IPS-15b (cell line): ENCODE measurements around the gene ANP32B.
"Not testable (repeated sequence)": the region's sequence is repeated elsewhere in the genome, so short reads cannot be mapped to it uniquely, and the experiment has no call there.

Source experiments
- H3K27me3 ChIP-seq: one replicate; pipeline ENCODE4 v1.6.1; 2013; ENCODE audit warnings: low read length; ENCODE audit not compliant: control insufficient read depth, insufficient read depth
- H3K36me3 ChIP-seq: one replicate; pipeline ENCODE4 v1.6.1; 2013; ENCODE audit warnings: low read length; ENCODE audit not compliant: control insufficient read depth, insufficient read depth
- H3K4me1 ChIP-seq: one replicate; pipeline ENCODE4 v1.6.1; 2013; ENCODE audit warnings: mild to moderate bottlenecking, low read length; ENCODE audit not compliant: control insufficient read depth, insufficient read depth
- H3K4me3 ChIP-seq: one replicate; pipeline ENCODE4 v1.5.1; 2013; ENCODE audit warnings: low read depth, low read length
- H3K9ac ChIP-seq: one replicate; pipeline ENCODE4 v1.6.1; 2013; ENCODE audit warnings: low read depth, mild to moderate bottlenecking, low read length
- H3K9me3 ChIP-seq: one replicate; pipeline ENCODE4 v1.6.1; 2013; ENCODE audit warnings: mild to moderate bottlenecking, low read length; ENCODE audit not compliant: control insufficient read depth, insufficient read depth

The ANP32B gene

DNA sequence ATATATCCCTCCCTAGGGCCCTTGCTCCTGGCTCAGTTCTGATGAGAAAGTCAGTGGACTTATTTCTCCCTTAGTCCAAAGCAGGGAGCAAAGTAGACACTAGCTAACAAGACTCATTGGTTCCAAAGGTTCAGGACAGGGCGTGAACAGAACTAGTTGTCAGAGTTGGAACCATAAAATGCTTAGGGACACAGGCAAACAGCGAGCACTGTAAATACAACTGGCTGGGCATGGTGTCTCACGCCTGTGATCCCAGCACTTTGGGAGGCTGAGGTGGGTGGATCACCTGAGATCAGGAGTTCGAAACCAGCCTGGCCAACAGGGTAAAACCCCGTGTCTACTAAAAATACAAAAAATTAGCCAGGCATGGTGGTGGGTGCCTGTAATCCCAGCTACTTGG lies 36.7 kb downstream of the ANP32B start:
- H3K4me1 ChIP-seq, H3K27me3 ChIP-seq, H3K36me3 ChIP-seq, H3K9me3 ChIP-seq, H3K4me3 ChIP-seq, H3K9ac ChIP-seq: not testable (repeated sequence)

DNA sequence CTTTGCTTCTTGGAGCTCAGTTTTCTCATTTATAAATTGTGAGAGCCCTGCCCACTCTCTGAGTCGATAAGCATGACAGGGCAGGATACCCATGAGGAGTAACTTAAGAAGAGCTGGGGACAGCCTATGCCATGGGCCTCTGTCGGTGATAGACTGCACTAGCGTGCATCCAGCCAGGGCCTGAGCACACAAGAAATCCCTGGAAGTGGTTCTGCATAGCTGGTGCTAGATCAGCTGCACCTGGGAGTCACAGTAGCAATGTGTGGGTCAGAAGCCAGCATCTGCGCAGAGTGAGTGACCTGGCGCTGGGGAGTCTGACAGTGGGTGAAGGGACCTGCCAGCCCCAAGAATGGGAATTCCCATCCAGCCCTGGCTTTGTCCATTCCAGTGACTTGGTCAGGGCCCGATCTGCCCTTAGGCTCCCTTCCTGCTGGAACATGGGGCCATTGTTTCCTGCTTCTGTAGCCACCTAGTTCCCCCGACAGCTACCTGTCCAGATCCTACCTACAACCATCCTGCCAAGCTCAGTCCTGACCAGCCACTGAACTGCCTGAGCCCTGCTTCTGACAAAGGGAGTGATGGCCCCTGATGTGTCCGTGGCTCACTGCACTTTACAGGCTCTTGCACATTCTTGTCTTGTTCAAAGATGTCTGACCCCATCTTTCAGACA lies 37.5 kb downstream of the ANP32B start:
- no peaks in the 10 kb centered on the region for H3K9me3 ChIP-seq
- H3K4me1 ChIP-seq, result no peaks in the 10 kb centered on the region
- H3K9ac ChIP-seq, result no peak overlapping the region
- H3K4me3 ChIP-seq, result no peak overlapping the region
- no peaks in the 10 kb centered on the region for H3K27me3 ChIP-seq
- peaks cover 8% of the 10 kb centered on the region for H3K36me3 ChIP-seq

DNA sequence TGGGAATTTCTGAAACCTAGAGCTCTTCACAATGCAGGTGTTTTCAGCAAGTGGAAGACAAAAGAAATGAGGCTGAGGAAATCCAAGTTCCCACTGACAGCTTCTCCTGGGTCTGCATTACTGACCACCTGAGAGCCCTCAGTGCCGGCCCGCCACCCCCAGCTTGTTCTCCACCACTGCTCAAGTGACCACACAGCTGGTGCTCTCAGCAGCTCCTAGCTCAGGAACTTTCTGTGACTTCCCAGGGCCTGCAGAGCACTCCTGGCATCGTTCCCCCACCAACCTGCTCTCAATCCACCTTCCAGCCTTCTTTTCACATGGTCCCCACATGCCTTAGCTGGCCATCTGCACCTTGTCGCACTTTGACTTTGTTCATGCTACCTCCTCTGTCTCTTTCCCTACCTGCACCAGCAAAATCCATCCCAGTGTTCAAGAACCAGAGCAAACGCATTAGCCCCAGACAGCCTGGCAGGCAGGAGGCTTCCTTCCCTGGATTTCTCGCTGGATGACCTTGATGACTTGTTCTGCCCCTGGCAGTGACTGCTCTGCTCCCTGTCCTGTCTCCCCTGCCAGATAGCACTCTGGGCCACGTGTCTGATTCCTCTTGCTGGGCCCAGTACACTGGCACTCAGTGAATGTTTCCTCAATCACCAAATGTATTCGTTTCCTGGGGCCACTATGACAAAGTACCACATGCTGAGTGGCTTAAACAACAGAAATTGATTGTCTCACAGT lies 38.3 kb downstream of the ANP32B start:
- Histone ChIP-seq H3K4me3 (no peak overlapping the region), H3K9ac (no peak overlapping the region), H3K9me3 (no peaks in the 10 kb centered on the region), H3K4me1 (no peaks in the 10 kb centered on the region), H3K27me3 (no peaks in the 10 kb centered on the region), H3K36me3 (peaks cover 8% of the 10 kb centered on the region)

DNA sequence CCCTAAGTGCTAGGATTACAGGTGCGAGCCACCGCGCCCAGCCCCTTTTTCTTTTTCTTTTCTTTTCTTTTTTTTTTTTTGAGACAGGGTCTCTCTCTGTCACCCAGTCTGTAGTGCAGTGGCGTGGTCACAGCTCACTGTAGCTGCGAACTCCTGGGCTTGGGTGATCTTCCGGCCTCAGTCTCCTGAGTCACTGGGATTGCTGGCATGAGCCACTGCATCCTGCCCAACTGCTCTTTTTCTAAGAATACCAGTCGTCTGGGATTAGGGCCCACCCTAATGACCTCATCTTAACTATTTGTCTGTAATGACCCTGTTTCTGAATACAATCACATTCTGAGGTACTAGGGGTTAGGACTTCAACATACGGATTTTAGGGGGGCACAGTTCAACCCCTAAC lies 39.3 kb downstream of the ANP32B start:
- Histone ChIP-seq H3K4me3 (no peak overlapping the region), H3K4me1 (no peaks in the 10 kb centered on the region)

DNA sequence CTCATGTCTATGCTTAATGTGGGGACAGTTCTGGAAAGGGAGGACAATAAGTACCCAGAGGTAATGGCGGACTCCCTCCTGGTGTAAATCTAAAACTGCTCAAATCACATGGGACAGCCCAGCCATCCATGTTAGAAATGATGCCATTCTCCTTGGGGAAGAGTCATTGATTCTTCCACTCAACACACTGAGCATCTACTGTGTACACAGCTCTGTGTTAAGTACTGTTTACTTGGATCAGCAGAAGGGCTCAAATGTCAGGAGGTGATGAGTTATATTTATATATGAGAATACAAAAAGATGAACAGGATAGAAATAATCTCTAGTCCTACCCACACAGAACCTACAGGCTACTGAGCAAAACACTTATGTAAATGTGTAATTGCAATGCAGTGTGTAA lies 41.6 kb downstream of the ANP32B start:
- H3K36me3 ChIP-seq, result peaks cover 4% of the 10 kb centered on the region
- H3K9me3 ChIP-seq, result no peaks in the 10 kb centered on the region
- no peak overlapping the region for H3K9ac ChIP-seq
- no peaks in the 10 kb centered on the region for H3K27me3 ChIP-seq
- H3K4me3 ChIP-seq, result no peak overlapping the region
- H3K4me1 ChIP-seq, result no peaks in the 10 kb centered on the region

More for the DNA sequence above, 39.3 kb downstream of the ANP32B start:
- Histone ChIP-seq H3K9me3 (no peaks in the 10 kb centered on the region), H3K36me3 (peaks cover 8% of the 10 kb centered on the region), H3K9ac (no peak overlapping the region), H3K27me3 (no peaks in the 10 kb centered on the region)

DNA sequence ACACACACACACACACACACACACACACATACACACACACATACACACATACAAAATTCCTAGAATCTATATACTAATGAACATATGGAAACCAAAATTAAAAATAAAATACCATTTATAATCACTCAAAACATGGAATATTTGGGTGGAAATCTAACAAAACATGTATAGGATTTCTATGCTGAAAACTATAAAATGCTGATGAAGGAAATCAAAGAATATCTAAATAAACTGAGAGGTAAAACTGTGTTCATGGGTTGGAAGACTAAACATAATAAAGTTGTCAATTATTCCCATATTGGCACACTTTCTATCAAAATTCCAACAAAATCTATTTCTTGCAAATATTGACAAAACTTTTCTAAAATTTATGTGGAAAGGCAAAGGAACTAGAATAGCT lies 48.0 kb downstream of the ANP32B start:
- Histone ChIP-seq H3K27me3 (peaks cover 5% of the 10 kb centered on the region), H3K4me3 (no peak overlapping the region), H3K4me1 (no peaks in the 10 kb centered on the region), H3K9me3 (no peaks in the 10 kb centered on the region), H3K9ac (no peak overlapping the region), H3K36me3 (no peaks in the 10 kb centered on the region)

DNA sequence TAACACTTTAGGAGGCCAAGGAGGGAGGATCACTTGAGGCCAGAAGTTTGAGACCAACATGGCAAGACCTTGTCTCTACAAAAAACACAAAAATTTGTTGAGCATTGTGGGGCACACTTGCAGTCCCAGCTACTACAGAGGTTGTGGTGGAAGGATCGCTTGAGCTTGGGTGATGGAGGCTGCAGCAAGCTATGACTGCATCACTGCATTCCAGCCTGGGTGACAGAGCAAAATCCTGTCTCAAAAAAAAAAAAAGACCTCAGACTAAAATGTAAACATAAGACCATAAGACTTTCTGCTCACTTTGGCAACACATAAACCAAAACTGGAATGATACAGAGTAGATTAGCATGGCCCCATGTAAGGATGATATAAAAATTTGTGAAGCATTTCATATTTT lies 48.8 kb downstream of the ANP32B start:
- H3K4me1 ChIP-seq, result no peaks in the 10 kb centered on the region
- no peak overlapping the region for H3K9ac ChIP-seq
- H3K27me3 ChIP-seq, result peaks cover 5% of the 10 kb centered on the region
- H3K9me3 ChIP-seq, result no peaks in the 10 kb centered on the region
- H3K4me3 ChIP-seq, result no peak overlapping the region
- no peaks in the 10 kb centered on the region for H3K36me3 ChIP-seq

DNA sequence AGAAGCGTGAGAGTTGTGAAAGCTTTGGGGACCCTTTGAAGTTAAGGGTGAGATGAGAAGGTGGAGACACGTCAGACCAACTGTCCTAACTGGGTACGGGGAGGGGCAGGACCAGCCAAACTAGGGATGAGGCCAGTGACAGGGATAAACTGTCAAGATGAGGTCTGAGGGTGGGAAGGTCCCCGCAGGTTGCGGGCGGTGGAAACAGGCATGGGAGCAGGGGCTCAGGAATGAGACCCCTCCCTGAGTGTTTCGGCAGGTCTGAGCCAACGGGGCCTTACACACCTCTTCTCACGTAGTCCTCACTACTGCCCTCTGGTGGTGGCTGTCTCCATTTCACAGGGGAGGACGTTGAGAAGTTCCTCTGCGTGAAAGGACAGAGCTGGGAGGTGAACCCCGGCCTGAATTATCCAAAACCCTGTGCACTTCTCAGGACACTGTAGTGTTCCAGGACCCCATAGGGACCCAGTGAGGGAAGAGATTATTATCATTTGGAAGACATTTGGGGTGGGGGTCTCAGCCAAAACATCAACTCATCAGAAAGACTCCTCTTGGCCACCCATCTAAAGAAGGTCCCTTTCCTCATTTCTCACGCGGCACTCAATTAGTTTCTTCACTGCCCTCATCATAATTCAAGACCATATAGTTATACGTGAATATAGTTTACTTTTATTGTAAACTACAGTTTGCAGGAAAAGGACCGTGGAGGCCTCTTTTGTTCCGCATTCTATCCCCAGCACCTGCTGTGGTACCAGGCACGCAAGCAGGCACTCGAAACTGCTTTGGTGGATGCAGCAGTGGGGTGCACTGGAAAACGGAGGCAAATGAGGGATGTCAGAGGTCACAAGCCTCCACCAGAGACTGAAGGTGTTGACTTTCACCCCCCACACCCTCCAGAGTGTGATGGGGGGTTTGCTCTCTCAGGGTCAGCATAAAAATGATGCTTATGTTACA lies 51.7 kb downstream of the ANP32B start:
- Histone ChIP-seq H3K36me3 (no peaks in the 10 kb centered on the region), H3K9ac (no peak overlapping the region), H3K4me1 (no peaks in the 10 kb centered on the region), H3K4me3 (peak overlapping the region; percentile 39), H3K9me3 (no peaks in the 10 kb centered on the region), H3K27me3 (peaks cover 5% of the 10 kb centered on the region)

DNA sequence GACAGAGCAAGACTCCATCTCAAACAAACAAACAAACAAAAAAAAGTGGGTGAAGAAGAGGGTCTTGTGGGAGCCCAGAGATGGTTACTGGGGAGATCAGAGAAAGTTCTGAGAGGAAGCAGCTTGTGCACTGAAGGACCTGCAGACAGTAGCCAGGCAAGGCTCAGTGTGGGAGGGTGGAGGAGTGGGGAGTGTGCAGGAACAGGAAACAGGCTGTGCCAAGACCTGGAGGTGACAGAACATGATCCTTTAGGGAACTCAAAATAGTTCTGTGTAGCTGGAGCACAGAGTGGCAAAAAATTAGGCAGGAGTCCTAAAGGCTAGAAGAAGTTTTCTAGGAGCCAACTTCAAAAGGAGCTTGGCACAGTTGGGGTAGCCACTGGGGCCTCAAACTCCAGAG lies 54.2 kb downstream of the ANP32B start:
- H3K27me3 ChIP-seq, result peaks cover 5% of the 10 kb centered on the region
- no peak overlapping the region for H3K9ac ChIP-seq
- H3K4me3 ChIP-seq, result no peak overlapping the region
- H3K4me1 ChIP-seq, result no peaks in the 10 kb centered on the region
- H3K36me3 ChIP-seq, result no peaks in the 10 kb centered on the region
- H3K9me3 ChIP-seq, result no peaks in the 10 kb centered on the region

DNA sequence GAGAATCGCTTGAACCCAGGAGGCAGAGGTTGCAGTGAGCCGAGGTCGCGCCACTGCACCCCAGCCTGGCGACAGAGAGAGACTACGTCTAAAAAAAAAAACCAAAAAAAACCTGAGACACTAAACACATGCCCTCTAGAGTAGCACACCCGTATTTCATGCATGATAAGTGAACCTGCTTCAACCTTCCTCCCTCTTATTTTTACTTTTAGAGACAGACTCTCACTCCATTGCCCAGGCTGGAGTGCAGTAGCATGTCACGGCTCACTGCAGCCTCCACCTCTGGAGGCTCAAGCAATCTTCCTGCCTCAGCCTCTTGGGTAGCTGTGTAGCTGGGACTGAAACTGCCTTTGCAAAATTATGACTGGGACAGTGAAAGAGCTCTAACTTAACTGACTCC lies 55.8 kb downstream of the ANP32B start:
- H3K9ac ChIP-seq, result no peak overlapping the region
- H3K27me3 ChIP-seq, result peaks cover 5% of the 10 kb centered on the region
- no peaks in the 10 kb centered on the region for H3K36me3 ChIP-seq
- H3K9me3 ChIP-seq, result no peaks in the 10 kb centered on the region
- H3K4me1 ChIP-seq, result no peaks in the 10 kb centered on the region
- no peak overlapping the region for H3K4me3 ChIP-seq

DNA sequence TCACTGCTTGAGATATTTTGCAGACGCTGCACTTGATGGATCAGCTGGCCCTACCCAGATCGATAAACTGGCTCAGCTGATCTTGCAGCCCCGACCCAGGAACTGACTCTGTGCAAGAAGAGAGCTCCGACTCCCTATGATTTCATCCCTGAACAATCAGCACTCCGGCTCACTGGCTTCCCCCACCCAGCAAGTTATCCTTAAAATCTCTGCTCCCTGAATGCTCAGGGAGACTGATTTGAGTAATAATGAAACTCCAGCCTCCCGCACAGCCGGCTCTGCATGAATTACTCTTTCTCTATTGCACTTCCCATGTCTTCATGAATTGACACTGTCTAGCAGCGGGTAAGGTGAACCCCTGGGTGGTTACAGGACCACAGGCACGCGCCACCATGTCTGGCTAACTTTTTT lies 56.5 kb downstream of the ANP32B start:
- Histone ChIP-seq H3K9ac (no peak overlapping the region), H3K4me1 (no peaks in the 10 kb centered on the region), H3K27me3 (peaks cover 3% of the 10 kb centered on the region), H3K36me3 (no peaks in the 10 kb centered on the region), H3K9me3 (no peaks in the 10 kb centered on the region), H3K4me3 (no peak overlapping the region)
